B cell (primary cell): ENCODE results near the gene PTPN13.

Experiments used
- EZH2 ChIP-seq: IDR thresholded peaks from 2 replicates; pipeline ENCODE4 v1.6.1; 2012; ENCODE audit warnings: borderline replicate concordance, low read depth, mild to moderate bottlenecking, moderate library complexity, low read length; ENCODE audit not compliant: insufficient read depth, poor library complexity, severe bottlenecking
- TF ChIP-seq, protein P1 (sequence below): fragments of 200-600 bp; IDR thresholded peaks from one replicate; pipeline ENCODE4 v1.8.0; 2022; ENCODE audit warnings: antibody characterized with exemption, mild to moderate bottlenecking

DNA sequence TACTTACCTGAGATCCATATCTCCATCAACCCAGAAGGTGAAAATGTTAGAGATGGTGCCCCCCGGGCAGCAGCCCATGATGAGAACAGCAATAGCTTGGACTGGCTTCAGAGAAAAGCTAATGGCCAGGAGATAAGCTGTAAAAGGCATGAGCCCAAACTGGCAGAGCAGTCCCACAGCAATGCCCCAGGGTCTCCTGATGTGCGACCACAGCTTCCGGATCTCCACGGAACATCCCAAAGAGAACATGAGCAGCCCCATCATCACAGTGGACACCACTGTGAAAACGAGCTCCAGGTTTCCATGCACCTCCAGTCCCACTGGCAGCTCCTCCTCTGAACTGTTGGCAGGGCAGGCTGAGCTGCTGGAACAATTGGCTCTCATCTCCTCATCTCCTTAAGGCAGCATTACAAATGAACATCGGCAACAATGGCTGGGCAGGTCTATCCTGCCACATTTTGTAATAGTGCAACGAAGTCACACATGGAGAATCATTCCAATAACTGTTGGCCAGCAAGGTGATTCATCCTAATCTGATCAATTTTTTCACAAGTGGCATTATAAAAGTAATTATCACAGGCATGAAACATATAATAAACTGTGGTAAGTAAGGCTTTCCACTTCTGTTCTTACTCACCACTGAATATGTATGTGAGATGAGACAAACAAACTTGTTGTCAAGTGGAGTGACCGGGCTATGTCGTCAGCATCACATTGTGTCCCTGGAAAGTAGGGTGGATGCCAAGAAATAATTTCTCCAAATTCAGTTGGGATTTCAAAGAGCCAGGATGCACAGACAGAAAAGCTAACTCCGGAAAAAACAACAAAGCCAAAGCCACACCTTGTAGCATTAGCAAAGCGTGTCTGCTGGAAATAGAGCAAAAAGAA, 254.9 kb downstream of the PTPN13 start, which contains the start of gene SLC10A6:
- TF ChIP-seq, protein P1, sequence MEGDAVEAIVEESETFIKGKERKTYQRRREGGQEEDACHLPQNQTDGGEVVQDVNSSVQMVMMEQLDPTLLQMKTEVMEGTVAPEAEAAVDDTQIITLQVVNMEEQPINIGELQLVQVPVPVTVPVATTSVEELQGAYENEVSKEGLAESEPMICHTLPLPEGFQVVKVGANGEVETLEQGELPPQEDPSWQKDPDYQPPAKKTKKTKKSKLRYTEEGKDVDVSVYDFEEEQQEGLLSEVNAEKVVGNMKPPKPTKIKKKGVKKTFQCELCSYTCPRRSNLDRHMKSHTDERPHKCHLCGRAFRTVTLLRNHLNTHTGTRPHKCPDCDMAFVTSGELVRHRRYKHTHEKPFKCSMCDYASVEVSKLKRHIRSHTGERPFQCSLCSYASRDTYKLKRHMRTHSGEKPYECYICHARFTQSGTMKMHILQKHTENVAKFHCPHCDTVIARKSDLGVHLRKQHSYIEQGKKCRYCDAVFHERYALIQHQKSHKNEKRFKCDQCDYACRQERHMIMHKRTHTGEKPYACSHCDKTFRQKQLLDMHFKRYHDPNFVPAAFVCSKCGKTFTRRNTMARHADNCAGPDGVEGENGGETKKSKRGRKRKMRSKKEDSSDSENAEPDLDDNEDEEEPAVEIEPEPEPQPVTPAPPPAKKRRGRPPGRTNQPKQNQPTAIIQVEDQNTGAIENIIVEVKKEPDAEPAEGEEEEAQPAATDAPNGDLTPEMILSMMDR: no peak
- TF ChIP-seq EZH2: no peak
